NCI-H82 (cell line): ENCODE measurements around the gene ADAM22.

Source experiments
- DNase-seq: peaks from one replicate; lab custom pipeline; 2025; lab: John Stamatoyannopoulos, UW

The ADAM22 gene

DNA sequence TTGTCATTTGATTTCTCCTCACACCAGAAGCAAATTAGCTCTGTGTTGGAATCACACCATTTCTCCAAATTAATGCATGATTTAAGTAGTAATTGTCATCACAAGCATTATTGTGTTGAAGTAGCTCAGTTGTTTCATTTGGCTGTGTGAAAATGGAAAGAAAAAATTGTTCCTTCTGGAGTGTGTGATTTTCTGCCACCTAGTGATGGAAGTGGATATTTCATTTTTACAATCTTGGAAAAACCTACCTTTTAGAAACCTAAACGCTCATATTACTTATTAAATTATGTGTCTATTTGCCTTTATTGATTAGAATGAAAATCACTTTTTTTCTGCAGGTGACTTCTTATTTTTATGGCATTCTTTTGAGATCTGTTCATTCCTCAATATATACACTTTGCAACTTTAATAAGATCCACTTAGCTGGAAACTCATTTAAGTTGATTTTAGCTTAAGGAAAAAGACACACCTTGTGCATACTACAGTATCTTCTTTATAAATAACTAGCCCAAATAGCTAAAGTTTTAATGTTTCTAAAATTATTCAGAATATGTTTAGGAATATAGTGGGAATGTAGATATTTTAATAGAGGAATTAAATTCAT lies 235.8 kb downstream of the ADAM22 start:
- DNase-seq: peak; percentile 18

DNA sequence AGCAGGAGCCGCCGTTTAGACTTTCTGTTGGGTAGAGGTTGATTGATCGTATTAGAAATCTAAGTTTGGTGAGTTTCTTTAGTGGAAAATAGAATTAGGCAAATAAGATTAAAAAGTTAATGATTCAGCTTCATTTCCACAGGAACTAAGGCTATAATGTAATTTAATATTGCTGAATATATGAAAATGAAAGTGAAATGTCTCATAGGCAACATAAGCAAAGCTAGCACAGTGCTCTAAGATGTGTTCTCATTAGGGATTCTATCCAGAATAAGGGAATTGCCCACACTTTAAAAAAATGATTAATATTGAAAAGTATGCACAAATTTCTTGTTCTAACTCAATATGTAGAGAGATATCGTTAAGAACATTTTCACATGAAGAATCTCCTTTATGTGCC lies 238.8 kb downstream of the ADAM22 start:
- no peak for DNase-seq

DNA sequence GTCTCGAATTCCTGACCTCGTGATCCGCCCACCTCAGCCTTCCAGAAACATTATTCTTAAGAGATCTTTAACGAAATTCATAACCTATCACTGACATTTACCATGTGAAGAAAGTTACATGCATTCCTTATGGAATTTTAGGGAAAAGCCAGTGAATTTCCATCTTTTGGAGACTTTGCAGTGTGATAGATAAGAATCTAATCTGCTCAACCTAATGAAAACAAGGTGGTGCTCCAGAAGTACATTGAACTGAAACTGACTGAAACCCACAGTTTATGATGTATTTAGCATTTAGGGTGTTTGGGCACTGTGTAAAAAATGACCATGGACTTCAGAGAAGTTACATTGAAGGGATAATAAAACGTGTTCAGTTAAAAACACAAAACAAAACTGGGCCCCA lies 242.1 kb downstream of the ADAM22 start:
- DNase-seq: no peak

DNA sequence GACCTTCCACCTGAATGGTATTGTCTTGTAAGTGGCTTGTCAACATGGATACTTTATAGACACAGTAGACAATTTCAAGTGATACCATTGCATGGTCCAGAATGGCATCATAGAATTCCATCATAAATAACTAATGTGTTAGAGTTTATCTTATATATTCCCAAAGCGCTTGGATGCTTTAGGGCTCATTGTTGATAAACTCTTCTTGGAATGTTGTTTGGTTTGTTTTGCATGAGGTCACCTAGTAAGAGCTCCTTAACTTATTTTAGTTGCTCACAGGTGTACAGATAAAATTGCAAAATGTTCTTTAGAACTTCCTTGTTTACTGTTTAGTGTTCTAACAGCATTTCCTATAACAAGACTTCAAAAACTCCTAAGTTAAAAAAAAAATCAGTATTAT lies 249.0 kb downstream of the ADAM22 start:
- no peak for DNase-seq

DNA sequence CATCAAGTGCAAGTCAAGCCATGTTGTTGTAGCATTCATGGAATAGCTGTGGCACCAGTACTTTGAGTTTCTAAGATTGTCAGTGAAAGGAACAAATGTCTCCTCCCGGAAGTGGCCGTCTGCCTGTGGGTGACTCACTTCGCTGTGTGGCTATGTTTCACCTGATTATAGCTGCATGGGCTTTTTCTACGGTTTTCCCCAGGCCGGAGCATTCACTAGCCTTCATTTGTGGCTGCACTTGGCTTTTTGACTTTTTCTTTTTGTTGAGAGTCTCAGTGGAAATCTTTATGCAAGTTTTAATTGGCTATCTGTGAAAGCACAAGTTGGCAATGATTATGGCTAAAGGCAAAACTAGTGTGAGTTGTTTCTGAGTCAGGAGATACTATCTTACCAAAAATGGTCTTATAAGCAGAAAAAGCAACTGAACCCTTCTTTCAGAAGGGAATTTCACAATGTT lies 250.8 kb downstream of the ADAM22 start:
- no peak for DNase-seq

DNA sequence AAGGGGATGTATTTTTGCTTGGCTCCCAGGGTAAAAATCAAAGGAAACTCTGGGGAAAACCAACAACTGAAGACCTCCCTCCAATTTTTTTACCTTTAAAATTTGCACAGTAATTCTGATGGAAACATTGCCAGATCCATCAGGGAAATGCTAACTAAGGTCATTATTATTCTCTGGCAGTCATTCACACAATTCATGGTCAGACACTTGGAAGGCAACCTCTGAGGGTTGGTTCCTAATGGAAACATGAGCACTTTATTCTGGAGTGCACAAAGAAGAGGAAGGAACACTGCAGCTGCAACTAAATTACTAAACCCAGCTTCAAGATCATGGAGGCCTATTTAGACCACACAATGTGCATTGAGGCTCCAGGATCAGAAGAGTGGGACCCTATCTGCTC lies 251.6 kb downstream of the ADAM22 start:
- no peak for DNase-seq

DNA sequence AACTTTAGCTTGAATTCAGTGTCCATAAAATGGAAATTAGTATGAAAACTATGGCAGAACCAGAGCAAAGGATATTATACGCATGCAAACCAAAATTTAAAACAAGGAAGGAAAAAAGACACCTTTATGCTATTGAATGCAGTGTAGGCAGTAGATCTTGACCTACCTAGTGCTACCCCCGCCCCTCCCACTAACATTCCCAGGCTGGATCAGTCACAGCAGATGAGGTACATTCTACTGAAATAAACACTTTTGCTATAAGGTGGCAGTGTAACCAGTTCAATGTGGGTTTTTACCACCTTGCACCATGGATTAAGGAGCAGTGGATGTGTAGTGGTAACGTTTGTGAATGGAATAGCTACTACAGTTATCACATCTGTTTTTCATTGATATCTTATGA lies 257.9 kb downstream of the ADAM22 start:
- no peak for DNase-seq

DNA sequence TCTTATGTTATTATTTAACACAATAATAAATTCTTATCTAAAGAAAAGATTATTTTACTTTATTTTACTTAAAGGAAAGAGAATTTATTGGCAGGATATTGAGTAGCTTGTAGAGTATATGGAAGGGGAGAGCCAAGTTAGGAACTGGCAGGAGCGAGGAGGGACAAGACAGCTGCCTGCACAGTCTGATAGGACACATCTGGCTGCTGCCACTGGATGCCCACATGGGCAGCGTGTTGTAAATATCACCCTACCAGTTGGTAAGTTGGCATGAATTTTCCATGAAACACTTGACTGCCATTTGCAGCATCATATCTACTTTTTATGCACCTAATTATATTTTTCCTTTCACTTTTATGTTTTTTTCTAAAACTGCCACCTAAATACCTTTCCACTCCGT lies 266.2 kb downstream of the ADAM22 start:
- no peak for DNase-seq

DNA sequence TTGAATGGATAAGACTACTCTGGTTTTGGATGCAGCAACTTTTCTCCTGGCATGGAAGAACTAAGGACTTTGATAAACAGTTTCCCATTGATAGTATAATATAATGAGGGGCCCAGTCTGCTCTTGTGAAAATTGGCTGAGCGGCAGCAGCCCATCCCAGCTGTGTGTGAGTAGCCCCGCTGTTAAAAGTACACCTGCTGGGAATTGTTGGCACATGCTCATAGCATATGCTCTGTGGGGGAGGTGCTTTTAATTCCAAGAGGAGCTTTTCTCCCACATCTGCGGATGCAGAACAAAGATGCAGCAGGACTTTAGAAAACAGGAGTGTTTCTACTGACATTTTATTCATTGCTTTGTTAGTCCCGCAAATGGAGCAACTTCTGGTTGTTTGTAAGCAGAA lies 266.7 kb downstream of the ADAM22 start:
- DNase-seq: peak; percentile 92

DNA sequence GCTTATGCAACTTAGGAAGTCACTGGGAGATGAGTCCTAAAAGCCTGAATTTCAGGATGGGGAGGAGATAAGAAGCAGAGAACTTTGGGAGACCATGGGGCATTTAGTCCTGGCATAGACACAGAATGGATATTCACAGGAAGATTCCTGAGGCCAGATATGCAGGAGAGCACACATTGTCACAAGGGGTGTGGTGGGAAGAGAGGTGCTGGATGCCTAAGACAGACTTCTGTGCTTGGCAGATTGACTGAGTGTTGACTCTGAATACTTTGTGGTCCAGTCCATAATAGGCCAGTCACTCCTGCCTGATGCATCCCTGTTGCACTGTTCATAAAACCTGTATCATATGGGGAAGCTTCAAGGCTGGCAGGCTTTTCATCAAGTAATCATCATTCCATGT lies 267.3 kb downstream of the ADAM22 start:
- peak; percentile 56 for DNase-seq

DNA sequence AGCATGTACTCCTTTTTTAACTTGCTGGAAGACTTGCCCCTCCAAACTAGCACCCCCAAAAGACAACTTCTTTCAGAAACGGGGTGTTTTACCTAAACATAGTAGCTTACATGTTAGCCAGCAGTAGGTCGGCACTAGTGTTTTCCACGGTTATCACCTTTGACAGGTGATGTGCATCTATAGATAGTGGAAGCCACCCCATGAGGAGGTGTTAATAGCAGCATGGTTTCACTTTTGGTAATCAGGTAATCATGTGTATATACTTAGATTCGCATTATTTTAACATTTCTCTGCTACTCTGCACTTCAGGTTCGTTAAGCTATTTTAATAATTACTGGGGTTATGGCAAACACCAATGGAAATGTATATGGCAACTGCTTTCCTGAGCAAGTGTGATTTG lies 268.2 kb downstream of the ADAM22 start:
- no peak for DNase-seq

DNA sequence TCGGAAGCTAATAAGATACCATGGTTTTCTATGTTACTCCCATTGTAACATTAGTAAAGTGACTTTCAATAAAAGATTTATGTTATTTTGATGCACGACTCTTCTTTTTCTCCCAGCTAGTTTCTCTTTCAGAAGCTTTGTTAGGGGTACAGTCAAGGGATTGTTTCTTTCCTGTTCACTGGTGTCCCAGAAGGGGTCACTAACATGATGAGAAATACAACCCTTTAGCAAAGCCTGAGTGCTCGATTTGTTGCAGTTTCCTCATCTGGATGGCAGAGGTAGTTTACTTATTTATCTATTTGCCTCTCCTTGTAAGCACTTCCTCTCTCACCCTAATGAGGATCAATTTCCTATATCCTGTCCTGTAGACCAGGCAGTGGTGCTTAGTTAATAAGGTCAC lies 268.7 kb downstream of the ADAM22 start:
- no peak for DNase-seq

DNA sequence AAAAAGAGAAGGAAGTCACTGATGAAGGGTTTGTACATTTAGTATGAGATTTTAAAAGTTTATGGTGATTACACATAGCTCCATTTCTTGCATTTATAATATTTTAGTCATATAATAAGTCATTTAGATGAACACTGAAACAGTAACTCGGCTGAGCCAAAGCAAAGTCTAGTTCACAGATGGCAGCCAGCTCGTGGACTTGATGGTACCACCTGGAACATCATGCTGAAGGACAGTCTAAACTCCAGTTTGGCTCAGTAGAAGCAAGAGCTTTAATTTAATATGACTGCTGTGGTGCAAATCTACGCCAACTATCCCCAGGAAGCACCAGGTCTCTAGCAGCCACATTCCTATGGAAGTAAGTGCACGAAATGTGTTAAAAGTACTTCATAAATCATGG lies 269.4 kb downstream of the ADAM22 start:
- DNase-seq: no peak

DNA sequence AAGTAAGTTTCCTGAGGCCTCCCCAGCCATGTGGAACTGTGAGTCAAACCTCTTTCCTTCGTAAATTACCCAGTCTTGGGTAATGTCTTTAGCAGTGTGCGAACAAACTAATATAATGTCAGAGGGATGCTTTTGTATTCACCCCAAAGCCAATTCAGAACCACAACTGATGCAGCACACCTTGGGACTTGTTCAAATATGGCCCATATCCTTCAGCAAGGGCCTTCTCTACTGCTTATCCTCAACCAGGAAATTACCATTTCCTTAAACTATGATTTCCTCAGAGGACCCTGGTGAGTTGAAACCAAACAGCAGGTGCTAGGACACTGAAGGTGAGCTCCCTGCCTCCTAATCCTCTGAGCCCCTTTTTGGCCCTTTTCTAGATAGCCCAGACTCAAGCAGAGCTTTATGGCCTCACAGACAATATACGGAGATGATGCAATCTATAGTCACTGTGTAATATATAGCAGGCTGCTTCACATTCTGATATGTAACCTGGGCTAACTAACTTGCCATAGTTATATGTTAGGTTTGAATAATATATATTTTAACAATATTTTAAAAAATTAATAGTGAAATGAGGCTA lies 270.6 kb downstream of the ADAM22 start:
- DNase-seq: no peak

DNA sequence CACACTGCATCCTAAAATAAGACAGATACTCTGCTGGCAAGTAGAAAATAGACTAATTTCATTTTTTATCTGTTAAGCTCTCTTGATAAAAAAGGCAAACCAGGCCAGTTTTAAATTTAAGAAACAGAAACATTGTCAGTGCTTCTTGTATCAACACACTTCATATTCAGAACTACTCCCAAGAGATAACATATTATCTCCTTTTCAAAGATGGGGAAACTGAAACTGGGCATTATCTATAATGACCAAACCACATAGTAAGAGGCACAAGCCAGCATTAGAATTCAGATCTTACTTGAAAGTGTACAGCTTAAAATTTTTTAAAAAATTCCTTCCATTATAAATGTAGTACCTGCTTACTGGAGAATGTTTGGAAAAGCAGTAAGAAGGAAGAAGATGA lies 271.1 kb downstream of the ADAM22 start:
- no peak for DNase-seq

DNA sequence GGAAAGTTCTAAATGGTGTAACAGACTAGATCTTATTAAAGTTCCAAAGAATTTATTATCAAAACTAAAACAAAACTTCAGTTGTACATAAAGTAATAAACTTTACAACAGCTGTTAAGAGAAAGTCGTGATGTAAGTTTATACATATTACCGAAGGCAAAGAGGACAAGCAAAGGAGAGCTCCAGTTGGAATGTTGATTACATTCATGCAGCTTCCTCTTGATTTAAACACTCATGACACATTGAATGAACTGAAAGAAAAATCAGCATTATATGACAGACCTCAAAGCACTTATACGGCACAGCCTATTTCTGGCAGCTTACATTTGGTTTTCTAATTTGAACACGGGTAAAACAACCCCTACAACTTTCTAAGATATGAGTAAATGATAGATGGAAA lies 272.2 kb downstream of the ADAM22 start:
- no peak for DNase-seq

DNA sequence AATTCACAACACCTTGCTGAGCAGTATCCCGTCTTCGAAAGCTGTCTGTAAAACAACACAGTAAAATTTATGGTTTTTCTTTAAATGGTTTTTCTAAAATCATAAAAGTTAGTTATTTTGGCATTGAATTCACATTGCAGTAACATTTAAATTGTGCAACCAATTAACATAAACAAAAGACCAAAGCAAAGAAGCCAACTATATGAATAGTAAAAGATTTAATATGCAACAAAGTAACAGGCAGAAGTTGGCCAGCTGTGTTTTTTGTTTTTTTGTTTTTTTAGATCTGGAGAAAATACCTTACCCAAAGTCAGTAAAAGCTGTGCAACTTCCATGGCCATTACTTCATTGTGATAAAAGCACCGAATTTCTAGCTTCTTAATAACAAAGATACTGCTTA lies 274.5 kb downstream of the ADAM22 start:
- DNase-seq: no peak

DNA sequence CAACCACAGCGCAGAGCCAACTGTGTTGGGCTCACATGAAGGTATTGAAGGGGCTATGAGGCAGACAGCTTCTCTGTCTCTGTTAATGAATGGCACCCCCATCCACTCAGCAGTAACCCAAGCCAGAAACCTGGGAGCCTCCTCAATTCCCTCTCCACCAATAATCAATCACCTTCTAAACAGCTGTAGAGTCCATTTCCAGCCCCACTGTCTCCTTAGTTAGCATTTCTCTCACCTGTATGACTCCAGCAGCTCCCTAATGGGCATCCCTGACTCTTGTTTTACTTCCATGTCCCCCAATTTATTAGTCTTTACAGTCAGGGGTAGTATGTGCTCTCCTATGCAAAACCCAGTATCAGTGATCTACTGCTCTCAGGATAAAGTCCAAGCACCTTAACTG lies 278.9 kb downstream of the ADAM22 start:
- DNase-seq: no peak

DNA sequence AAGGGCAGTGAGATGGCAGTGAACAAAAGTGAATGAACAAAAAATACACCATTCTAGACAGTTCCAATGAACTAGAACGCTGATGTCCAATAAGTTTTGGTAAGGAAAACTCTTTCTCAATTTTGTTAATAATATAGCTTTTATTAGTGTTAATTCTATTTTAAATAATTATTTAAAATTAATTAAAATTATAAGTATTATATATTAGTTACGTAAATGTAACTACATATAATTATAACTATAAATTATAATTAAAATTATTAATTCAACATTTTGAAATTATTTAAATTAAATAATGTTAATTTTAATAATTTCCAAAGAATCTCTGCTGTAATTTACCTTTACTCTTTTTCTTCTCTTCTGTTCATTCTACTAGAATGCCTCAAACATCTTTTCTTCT lies 280.4 kb downstream of the ADAM22 start:
- DNase-seq: no peak

DNA sequence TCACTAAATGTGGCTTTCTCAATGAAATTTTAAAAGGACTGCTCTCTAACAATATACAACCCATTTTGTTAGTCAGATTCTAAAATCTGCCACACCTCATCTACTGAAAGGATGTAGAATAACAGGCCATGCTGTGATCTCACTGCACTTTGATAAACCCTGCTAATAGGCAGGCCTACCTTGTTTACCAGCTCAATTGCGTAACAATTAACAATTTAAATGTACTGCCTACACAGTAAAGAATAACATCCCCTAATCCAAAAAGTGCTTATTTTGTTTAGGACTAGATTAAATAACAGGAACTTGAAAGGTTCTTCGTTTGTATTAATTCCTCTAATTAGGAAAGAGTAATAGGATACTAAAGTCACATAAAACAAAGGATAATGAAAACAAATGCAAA lies 281.2 kb downstream of the ADAM22 start:
- no peak for DNase-seq

DNA sequence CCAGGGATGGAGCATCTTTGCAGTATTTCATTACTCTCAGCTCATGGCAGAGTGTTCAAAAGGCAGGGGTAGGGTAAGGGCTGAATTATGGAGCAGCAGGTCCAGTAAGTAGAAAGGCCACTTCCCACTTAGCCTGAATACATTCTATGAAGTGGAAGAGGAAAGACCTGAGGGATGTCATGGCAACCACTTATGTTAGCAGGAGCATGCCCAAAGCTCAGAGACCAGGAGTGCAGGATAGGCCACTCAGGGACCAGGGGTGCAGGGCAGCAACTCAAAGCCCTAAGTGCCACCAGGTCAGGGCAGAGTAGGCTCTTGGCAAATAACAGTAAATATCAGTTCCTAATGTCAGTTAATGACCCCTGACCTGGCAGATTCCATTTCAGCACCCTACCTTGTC lies 282.2 kb downstream of the ADAM22 start:
- DNase-seq: no peak

DNA sequence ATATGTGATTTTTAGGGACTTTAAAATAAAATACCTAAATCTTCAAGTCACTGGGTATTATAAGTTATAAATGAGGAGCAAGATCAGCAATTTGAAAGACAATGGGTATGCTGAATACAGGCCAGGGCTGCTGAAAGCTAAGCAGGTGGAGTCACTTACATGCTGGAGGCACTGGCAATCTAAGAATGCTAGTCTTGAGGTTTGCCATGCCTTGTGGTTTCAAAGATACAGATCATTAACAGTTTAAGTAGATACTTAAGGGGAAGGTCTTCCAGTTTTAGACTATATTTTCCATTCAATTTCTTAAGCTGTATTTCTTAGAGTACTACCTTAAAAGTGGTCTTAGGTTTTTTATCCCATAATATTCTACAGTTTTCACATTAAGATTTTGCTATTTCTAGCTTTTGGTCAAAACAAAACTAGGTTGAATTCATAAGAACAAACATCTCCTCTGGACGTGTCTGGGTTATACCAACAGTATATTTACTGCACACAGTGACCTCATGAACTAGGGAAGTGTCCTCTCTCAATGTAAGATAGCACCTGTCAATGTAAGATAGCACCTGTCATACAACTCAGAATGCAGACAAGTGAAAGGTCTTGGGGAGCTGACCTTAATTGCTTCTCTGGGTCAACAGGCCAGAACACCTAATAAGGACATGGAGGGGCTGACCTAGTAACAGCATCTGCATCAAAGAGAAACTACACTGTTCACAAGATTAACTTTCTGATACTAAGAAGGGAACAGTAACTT lies 283.8 kb downstream of the ADAM22 start:
- DNase-seq: no peak

DNA sequence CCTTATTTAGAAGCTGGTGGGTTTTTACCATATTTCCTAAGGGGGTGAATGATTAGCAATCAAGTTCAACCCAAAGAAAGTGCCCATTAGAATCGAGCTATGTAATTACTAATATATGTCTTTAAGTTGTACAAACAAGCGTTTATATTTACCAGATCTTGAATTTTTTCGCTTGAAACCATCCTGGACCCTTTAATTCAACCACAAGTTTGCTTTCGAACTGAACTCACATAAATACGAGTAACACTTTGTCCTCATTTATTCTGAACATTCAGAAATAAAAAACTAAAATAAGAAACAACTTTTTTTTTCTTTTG lies 284.3 kb downstream of the ADAM22 start:
- DNase-seq: no peak
